Trophoblast cell (in vitro differentiated cells and primary cell): Measurements from ENCODE around the gene CXXC5.
A peak's percentile ranks its signal among the peaks of the same experiment; 100 is the strongest.

Experiments
- DNase-seq, 2 donors: peaks; one replicate each; pipeline ENCODE4 v3.0.0-alpha.2; 2016
- H2AFZ ChIP-seq: 2 replicates; pipeline ENCODE4 v1.6.1; 2013; ENCODE audit warnings: low read length, moderate library complexity, mild to moderate bottlenecking; ENCODE audit not compliant: insufficient read depth, poor library complexity
- H2AK5ac ChIP-seq: 2 replicates; pipeline ENCODE4 v1.6.1; 2013; ENCODE audit warnings: mild to moderate bottlenecking, low read length
- H2BK120ac ChIP-seq: 2 replicates; pipeline ENCODE4 v1.6.1; 2013; ENCODE audit warnings: low read length, mild to moderate bottlenecking, moderate library complexity; ENCODE audit not compliant: insufficient read depth, poor library complexity
- H2BK12ac ChIP-seq: 2 replicates; pipeline ENCODE4 v1.6.1; 2013; ENCODE audit warnings: mild to moderate bottlenecking, low read length, moderate library complexity
- H2BK5ac ChIP-seq: 2 replicates; pipeline ENCODE4 v1.6.1; 2013; ENCODE audit warnings: low read length, low read depth, moderate library complexity, mild to moderate bottlenecking; ENCODE audit not compliant: poor library complexity
- H3K14ac ChIP-seq: 2 replicates; pipeline ENCODE4 v1.6.1; 2013; ENCODE audit warnings: mild to moderate bottlenecking, low read length
- H3K18ac ChIP-seq: 2 replicates; pipeline ENCODE4 v1.6.1; 2013; ENCODE audit warnings: mild to moderate bottlenecking, low read length
- H3K23ac ChIP-seq: 2 replicates; pipeline ENCODE4 v1.6.1; 2013; ENCODE audit warnings: low read length
- H3K27ac ChIP-seq: 2 replicates; pipeline ENCODE4 v1.5.1; 2013; ENCODE audit warnings: low read depth, mild to moderate bottlenecking, inconsistent platforms, low read length, moderate library complexity
- H3K27me3 ChIP-seq: 2 replicates; pipeline ENCODE4 v1.6.1; 2013; ENCODE audit warnings: inconsistent platforms, mild to moderate bottlenecking, low read length, moderate library complexity; ENCODE audit not compliant: insufficient read depth
- H3K36me3 ChIP-seq, 2 experiments: 1 replicate in 1 of 2; 2 replicates in 1 of 2; pipeline ENCODE4 v1.6.1; 2013; ENCODE audit warnings: low read length in 2 of 2, mild to moderate bottlenecking in 2 of 2, moderate library complexity in 1 of 2; ENCODE audit not compliant: insufficient read depth in 2 of 2, control insufficient read depth in 1 of 2
- H3K4ac ChIP-seq: 2 replicates; pipeline ENCODE4 v1.6.1; 2013; ENCODE audit warnings: low read depth, mild to moderate bottlenecking, low read length, moderate library complexity
- H3K4me1 ChIP-seq, 2 experiments: 1 replicate in 1 of 2; 2 replicates in 1 of 2; pipeline ENCODE4 v1.6.1; 2013; ENCODE audit warnings: low read length in 2 of 2, mild to moderate bottlenecking in 2 of 2, moderate library complexity in 1 of 2; ENCODE audit not compliant: insufficient read depth in 2 of 2, control insufficient read depth in 1 of 2
- H3K4me2 ChIP-seq: 2 replicates; pipeline ENCODE4 v1.6.1; 2013; ENCODE audit warnings: inconsistent platforms, mild to moderate bottlenecking, low read length, moderate library complexity
- H3K4me3 ChIP-seq: 2 replicates; pipeline ENCODE4 v1.5.1; 2013; ENCODE audit warnings: mild to moderate bottlenecking, low read depth, low read length, inconsistent platforms
- H3K79me1 ChIP-seq: one replicate; pipeline ENCODE4 v1.6.1; 2013; ENCODE audit warnings: low read length
- H3K79me2 ChIP-seq: 2 replicates; pipeline ENCODE4 v1.6.1; 2013; ENCODE audit warnings: low read length, mild to moderate bottlenecking; ENCODE audit not compliant: control insufficient read depth, insufficient read depth, poor library complexity
- H3K9ac ChIP-seq: 2 replicates; pipeline ENCODE4 v1.6.1; 2013; ENCODE audit warnings: mild to moderate bottlenecking, low read length
- H3K9me3 ChIP-seq: 2 replicates; pipeline ENCODE4 v1.6.1; 2013; ENCODE audit warnings: low read depth, mild to moderate bottlenecking, control low read depth, inconsistent platforms, low read length; ENCODE audit not compliant: insufficient read depth
- H4K12ac ChIP-seq: 2 replicates; pipeline ENCODE4 v1.6.1; 2013; ENCODE audit warnings: low read depth, mild to moderate bottlenecking, low read length, moderate library complexity
- H4K8ac ChIP-seq: 2 replicates; pipeline ENCODE4 v1.6.1; 2013; ENCODE audit warnings: low read depth, mild to moderate bottlenecking, low read length, moderate library complexity
- H4K91ac ChIP-seq: one replicate; pipeline ENCODE4 v1.6.1; 2013; ENCODE audit warnings: low read depth, mild to moderate bottlenecking, low read length, moderate library complexity
- WGBS: extraction: QIAGEN DNeasy Blood & Tissue Kit; methylation state at CpG from one replicate; pipeline ENCODE4 v1.1.7; 2013; ENCODE audit warnings: missing lambda C conversion rate; ENCODE audit not compliant: insufficient read length, insufficient coverage; ENCODE audit errors: extremely low coverage; 5-methylcytosine and 5-hydroxymethylcytosine counted together

Gene CXXC5

DNA sequence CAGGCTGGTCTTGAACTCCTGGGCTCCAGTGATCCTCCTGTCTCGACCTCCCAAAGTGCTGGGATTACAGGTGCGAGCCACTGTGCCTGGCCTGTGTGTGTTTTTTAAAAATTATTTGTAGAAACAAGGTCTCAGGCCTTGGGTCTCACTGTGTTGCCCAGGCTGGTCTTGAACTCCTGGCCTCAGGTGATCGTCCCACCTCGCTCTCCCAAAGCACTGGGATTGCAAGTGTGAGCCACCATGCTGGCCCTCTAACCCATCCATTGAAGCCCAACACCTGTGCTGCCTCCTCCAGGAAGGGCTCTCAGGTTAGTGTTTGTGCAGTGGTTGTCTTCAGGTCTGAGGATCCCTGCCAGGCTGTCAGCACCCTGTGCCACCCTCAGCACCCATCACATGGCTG lies 56.6 kb downstream of the CXXC5 start:
- no peak overlapping the region for H3K9ac ChIP-seq
- no peak overlapping the region for H3K23ac ChIP-seq
- H4K8ac ChIP-seq = no peak overlapping the region
- peaks cover 8% of the 10 kb centered on the region for H3K79me2 ChIP-seq
- no peak overlapping the region for H2BK5ac ChIP-seq
- no peaks in the 10 kb centered on the region for H3K27me3 ChIP-seq
- peaks cover 56% of the 10 kb centered on the region for H3K79me1 ChIP-seq
- peak overlapping the region; percentile 16 for H3K18ac ChIP-seq
- H3K14ac ChIP-seq = no peak overlapping the region
- no peak overlapping the region for H3K4ac ChIP-seq
- no peak overlapping the region for H3K4me2 ChIP-seq
- no peak for DNase-seq
- no peak overlapping the region for H3K4me3 ChIP-seq
- no peak overlapping the region for H2AFZ ChIP-seq
- peak overlapping the region; percentile 46 for H2AK5ac ChIP-seq
- no CpG with 5 or more reads among the region's 4 CpGs for WGBS
- H3K9me3 ChIP-seq = no peaks in the 10 kb centered on the region
- peak overlapping the region; percentile 49 for H4K91ac ChIP-seq
- peaks cover 35 to 50% of the 10 kb centered on the region in 2 experiments for H3K4me1 ChIP-seq
- H3K27ac ChIP-seq = no peak overlapping the region
- peak overlapping the region; percentile 85 for H2BK12ac ChIP-seq
- H3K36me3 ChIP-seq = no peaks in the 10 kb centered on the region
- H4K12ac ChIP-seq = no peak overlapping the region
- peak overlapping the region; percentile 35 for H2BK120ac ChIP-seq

DNA sequence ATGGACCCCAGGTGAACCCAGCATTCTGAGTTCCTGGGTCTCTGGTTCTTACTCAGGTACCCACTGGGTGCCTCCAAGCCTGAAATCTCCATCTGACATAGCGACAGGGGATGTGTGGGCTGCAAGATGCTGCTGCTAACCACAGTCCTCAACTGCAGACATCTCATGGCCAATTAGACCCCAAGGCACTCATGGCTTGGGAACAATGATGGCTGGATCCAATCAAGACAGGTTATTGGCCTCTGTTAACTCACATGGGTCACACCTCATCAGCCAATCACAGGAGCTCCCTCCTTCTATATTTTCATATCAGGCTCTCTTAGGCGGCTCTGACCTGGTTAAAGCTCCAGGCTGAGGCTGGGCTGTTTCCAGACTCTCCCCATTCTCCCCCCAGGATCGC lies 57.0 kb downstream of the CXXC5 start:
- Histone ChIP-seq H3K79me2 (peaks cover 8% of the 10 kb centered on the region), H2AK5ac (peak overlapping the region; percentile 46), H4K8ac (no peak overlapping the region), H3K18ac (peak overlapping the region; percentile 16), H3K79me1 (peaks cover 56% of the 10 kb centered on the region), H3K36me3 (no peaks in the 10 kb centered on the region), H3K4ac (peak overlapping the region; percentile 25), H2BK12ac (peak overlapping the region; percentile 85), H3K9me3 (no peaks in the 10 kb centered on the region), H3K27me3 (no peaks in the 10 kb centered on the region), H3K9ac (no peak overlapping the region), H4K12ac (no peak overlapping the region), H3K4me1 (peaks cover 32 to 50% of the 10 kb centered on the region in 2 experiments), H3K27ac (no peak overlapping the region), H4K91ac (peak overlapping the region; percentile 49), H2BK5ac (no peak overlapping the region), H3K23ac (no peak overlapping the region), H2AFZ (no peak overlapping the region), H3K4me3 (no peak overlapping the region), H3K4me2 (no peak overlapping the region), H2BK120ac (peak overlapping the region; percentile 35), H3K14ac (no peak overlapping the region)
- no peak for DNase-seq
- WGBS = no CpG with 5 or more reads among the region's 3 CpGs

DNA sequence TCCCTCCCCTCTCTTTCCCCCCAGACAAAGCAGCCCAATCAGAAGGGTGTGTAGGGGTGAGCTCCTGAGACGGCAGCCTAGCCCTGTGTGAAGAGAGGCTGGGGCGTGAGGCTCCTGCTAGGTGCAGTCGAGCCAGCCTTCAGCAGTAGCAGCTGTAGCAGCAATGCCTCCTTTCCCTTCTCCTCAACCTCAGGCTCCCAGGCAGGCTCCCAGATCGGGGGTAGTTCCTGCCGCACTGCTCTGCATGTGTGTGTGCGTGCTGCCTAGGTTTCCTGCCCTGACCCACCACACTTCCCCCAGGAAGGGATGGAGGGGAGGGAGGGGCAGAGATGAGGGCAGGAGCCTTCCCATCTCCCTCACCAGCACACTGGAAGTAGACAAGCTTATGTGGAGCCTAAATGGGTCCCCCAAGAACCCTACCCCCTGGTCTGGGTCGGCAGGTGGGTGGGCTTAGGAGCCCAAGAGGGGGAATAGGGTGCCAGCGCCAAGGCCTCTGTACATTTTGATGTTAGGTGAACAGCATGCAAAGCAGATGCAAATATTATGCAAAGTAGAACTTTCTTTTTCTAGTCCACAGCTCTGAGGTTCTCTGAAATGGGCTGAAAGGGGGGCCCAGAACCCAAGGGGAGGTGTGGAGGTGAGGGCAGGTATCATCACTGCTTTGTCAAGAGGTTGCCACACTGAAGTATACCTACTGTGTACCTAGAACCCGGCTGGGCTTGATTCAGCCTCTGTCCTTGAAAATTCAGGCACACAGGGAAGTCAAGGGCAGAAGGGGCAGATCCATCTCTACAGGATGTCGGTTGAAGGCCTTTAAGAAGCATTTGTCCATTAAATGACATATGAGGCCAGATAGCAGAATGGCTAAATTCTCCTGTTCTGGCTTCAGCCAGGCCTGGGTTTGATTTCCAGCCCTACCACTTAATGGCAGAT lies 57.8 kb downstream of the CXXC5 start:
- Histone ChIP-seq H3K23ac (no peak overlapping the region), H3K14ac (peak overlapping the region; percentile 50), H3K9ac (no peak overlapping the region), H2AFZ (no peak overlapping the region), H2AK5ac (peak overlapping the region; percentile 53), H3K4me3 (no peak overlapping the region), H2BK12ac (peak overlapping the region; percentile 47), H2BK120ac (peak overlapping the region; percentile 42), H3K27ac (peak overlapping the region; percentile 38), H3K36me3 (no peaks in the 10 kb centered on the region), H2BK5ac (peak overlapping the region; percentile 37), H3K4me2 (no peak overlapping the region), H3K79me1 (peaks cover 56% of the 10 kb centered on the region), H3K4ac (peak overlapping the region; percentile 25), H3K79me2 (peaks cover 8% of the 10 kb centered on the region), H4K12ac (no peak overlapping the region), H3K27me3 (no peaks in the 10 kb centered on the region), H4K91ac (peak overlapping the region; percentile 49), H3K18ac (peak overlapping the region; percentile 16), H3K4me1 (peaks cover 31 to 49% of the 10 kb centered on the region in 2 experiments), H4K8ac (no peak overlapping the region), H3K9me3 (peaks cover 2% of the 10 kb centered on the region)
- no CpG with 5 or more reads among the region's 10 CpGs for WGBS
- no peak for DNase-seq

DNA sequence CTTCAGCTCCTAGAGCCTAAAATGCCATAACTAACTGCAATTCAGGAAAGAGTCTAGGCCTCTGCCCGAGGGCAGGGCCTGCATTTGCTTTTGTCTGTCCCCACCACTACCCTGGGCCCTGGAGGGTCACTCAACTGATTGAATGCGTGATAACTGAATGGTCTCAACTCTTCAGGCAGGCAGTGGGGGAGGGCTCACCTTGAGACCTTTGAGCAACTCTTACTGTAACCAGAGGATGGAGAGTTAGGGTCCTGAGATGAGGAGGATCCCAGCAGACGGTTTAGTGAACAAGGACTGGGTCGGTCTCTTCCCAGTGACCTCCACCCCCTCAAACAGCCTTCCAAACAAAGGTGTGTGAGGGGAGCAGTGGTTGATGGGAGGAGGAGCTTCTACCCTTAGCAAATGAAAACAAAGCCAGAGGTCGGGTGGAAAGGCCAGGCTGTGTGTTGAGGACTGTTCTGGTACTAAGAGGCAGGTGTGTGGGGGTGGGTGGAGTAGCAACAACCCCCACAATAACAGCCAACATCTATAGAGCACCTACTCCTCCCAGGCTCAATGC lies 59.4 kb downstream of the CXXC5 start:
- Histone ChIP-seq H3K14ac (peak overlapping the region; percentile 58), H3K27ac (peak overlapping the region; percentile 93), H2AK5ac (no peak overlapping the region), H3K23ac (no peak overlapping the region), H4K91ac (peak overlapping the region; percentile 59), H3K18ac (peak overlapping the region; percentile 20), H4K8ac (peak overlapping the region; percentile 58), H3K9ac (no peak overlapping the region), H3K36me3 (no peaks in the 10 kb centered on the region), H3K4me1 (peaks cover 32 to 50% of the 10 kb centered on the region in 2 experiments), H3K27me3 (peaks cover 1% of the 10 kb centered on the region), H3K9me3 (peaks cover 2% of the 10 kb centered on the region), H3K79me2 (peaks cover 10% of the 10 kb centered on the region), H3K4me2 (peak overlapping the region; percentile 5), H3K4me3 (no peak overlapping the region), H3K4ac (no peak overlapping the region), H2BK120ac (peak overlapping the region; percentile 87), H2BK12ac (peak overlapping the region; percentile 48), H4K12ac (no peak overlapping the region), H2BK5ac (peak overlapping the region; percentile 83), H3K79me1 (peaks cover 62% of the 10 kb centered on the region), H2AFZ (no peak overlapping the region)
- WGBS = no CpG with 5 or more reads among the region's 5 CpGs
- no peak for DNase-seq
